DOHH2 (cell line): Measurements from ENCODE around the gene ETFA.

Experiments used
- H3F3A ChIP-seq: fragments of 200-600 bp; sonication (generic), shearing (Covaris generic); 2 replicates; pipeline ENCODE4 v1.6.0; 2016; ENCODE audit warnings: antibody characterized with exemption, mild to moderate bottlenecking; ENCODE audit not compliant: control insufficient read depth, insufficient read depth
- H3K27ac ChIP-seq: fragments of 200-600 bp; sonication (generic); 2 replicates; pipeline ENCODE4 v1.5.1; 2014; ENCODE audit warnings: low read depth, mild to moderate bottlenecking, low read length, moderate library complexity
- H3K27me3 ChIP-seq: fragments of 200-600 bp; sonication (generic); 2 replicates; pipeline ENCODE4 v1.6.1; 2014; ENCODE audit warnings: mild to moderate bottlenecking, low read length, mixed read lengths; ENCODE audit not compliant: control insufficient read depth
- H3K36me3 ChIP-seq: fragments of 200-600 bp; sonication (generic); 2 replicates; pipeline ENCODE4 v1.6.1; 2014; ENCODE audit warnings: mild to moderate bottlenecking, low read length, moderate library complexity, mixed read lengths; ENCODE audit not compliant: control insufficient read depth
- H3K4me1 ChIP-seq: fragments of 200-600 bp; sonication (generic); 2 replicates; pipeline ENCODE4 v1.6.1; 2014; ENCODE audit warnings: mild to moderate bottlenecking, low read length, mixed read lengths; ENCODE audit not compliant: control insufficient read depth
- H3K4me2 ChIP-seq: fragments of 200-600 bp; sonication (generic); 2 replicates; pipeline ENCODE4 v1.6.0; 2014; ENCODE audit warnings: mild to moderate bottlenecking, low read length, moderate library complexity
- H3K4me3 ChIP-seq: fragments of 200-600 bp; sonication (generic); 2 replicates; pipeline ENCODE4 v1.5.1; 2014; ENCODE audit warnings: mild to moderate bottlenecking, low read length, mixed read lengths
- H3K79me2 ChIP-seq: fragments of 200-600 bp; sonication (generic); 2 replicates; pipeline ENCODE4 v1.6.1; 2014; ENCODE audit warnings: mild to moderate bottlenecking, low read length, mixed read lengths; ENCODE audit not compliant: control insufficient read depth
- H3K9me2 ChIP-seq: fragments of 200-600 bp; sonication (generic); replicated peaks from 2 replicates; pipeline ENCODE4 v1.6.1; 2014; ENCODE audit warnings: mild to moderate bottlenecking, low read length, mixed read lengths; ENCODE audit not compliant: control insufficient read depth
- H3K9me3 ChIP-seq: fragments of 200-600 bp; sonication (generic); 2 replicates; pipeline ENCODE4 v1.6.1; 2014; ENCODE audit warnings: antibody characterized with exemption, low read length, mixed read lengths; ENCODE audit not compliant: control insufficient read depth, insufficient read depth
- H4K20me1 ChIP-seq: fragments of 200-600 bp; sonication (generic); 2 replicates; pipeline ENCODE4 v1.6.0; 2014; ENCODE audit warnings: low read depth, mild to moderate bottlenecking, antibody characterized with exemption, low read length, moderate library complexity; ENCODE audit not compliant: control insufficient read depth, insufficient read depth
- CTCF ChIP-seq: fragments of 200-600 bp; sonication (generic); IDR thresholded peaks from one replicate; pipeline ENCODE4 v1.5.1; 2014; ENCODE audit warnings: antibody characterized with exemption, mild to moderate bottlenecking, low read depth, low read length; ENCODE audit not compliant: poor library complexity, severe bottlenecking
- EZH2phosphoT487 ChIP-seq: fragments of 200-600 bp; sonication (generic); IDR thresholded peaks from 2 replicates; pipeline ENCODE4 v1.6.1; 2017; ENCODE audit warnings: borderline replicate concordance, mild to moderate bottlenecking, antibody characterized with exemption, low read length, moderate library complexity, mixed read lengths

The ETFA gene

GRCh38 chr15:76274821-76275220 lies 36.4 kb downstream of the ETFA start:
- TF ChIP-seq CTCF (no peak), EZH2phosphoT487 (no peak)
- no peaks in the 10 kb centered on the region for H3K4me1 ChIP-seq
- H3K27ac ChIP-seq, result no peak overlapping the region
- no peaks in the 10 kb centered on the region for H4K20me1 ChIP-seq
- H3K9me2 ChIP-seq, result no peaks in the 10 kb centered on the region
- H3K4me2 ChIP-seq, result no peak overlapping the region
- H3F3A ChIP-seq, result no peaks in the 10 kb centered on the region
- no peaks in the 10 kb centered on the region for H3K79me2 ChIP-seq
- H3K36me3 ChIP-seq, result peaks cover 66% of the 10 kb centered on the region
- H3K27me3 ChIP-seq, result no peaks in the 10 kb centered on the region
- H3K9me3 ChIP-seq, result peaks cover 2% of the 10 kb centered on the region; the same call in 1 of the 2 replicates
- no peak overlapping the region for H3K4me3 ChIP-seq

- Histone ChIP-seq H3K9me3 (peaks cover 2% of the 10 kb centered on the region; the same call in 1 of the 2 replicates), H3K4me2 (no peak overlapping the region), H3K79me2 (no peaks in the 10 kb centered on the region), H3K4me1 (no peaks in the 10 kb centered on the region), H3F3A (no peaks in the 10 kb centered on the region), H3K4me3 (no peak overlapping the region), H3K27ac (no peak overlapping the region), H3K27me3 (no peaks in the 10 kb centered on the region), H4K20me1 (no peaks in the 10 kb centered on the region), H3K9me2 (no peaks in the 10 kb centered on the region), H3K36me3 (peaks cover 66% of the 10 kb centered on the region)
- TF ChIP-seq CTCF (no peak), EZH2phosphoT487 (no peak)
These were observed 37.0 kb downstream of the ETFA start for GRCh38 chr15:76274226-76274625.

- Histone ChIP-seq H3K4me3 (no peak overlapping the region), H3K4me1 (no peaks in the 10 kb centered on the region), H3K4me2 (no peak overlapping the region), H3K36me3 (peaks cover 70% of the 10 kb centered on the region), H3K27ac (no peak overlapping the region), H3K27me3 (no peaks in the 10 kb centered on the region), H3K9me2 (no peaks in the 10 kb centered on the region), H3K9me3 (peaks cover 2% of the 10 kb centered on the region; the same call in 1 of the 2 replicates), H3K79me2 (no peaks in the 10 kb centered on the region), H4K20me1 (no peaks in the 10 kb centered on the region), H3F3A (no peaks in the 10 kb centered on the region)
- no peak for TF ChIP-seq EZH2phosphoT487
- TF ChIP-seq CTCF, result no peak
These were observed 40.4 kb downstream of the ETFA start for GRCh38 chr15:76270876-76271275.
